ENCODE data around the gene RIT1. TPM values are rescaled to one million over a fixed set of nuclear protein-coding genes. Genes with fewer than 3 reads are reported as not detected.
A peak's percentile ranks its signal among the peaks of the same experiment; 100 is the strongest.

The RIT1 gene
- total RNA-seq, 6 donors from 2014 or later, result 26.3 to 67.1 (median 45.1) TPM

DNA sequence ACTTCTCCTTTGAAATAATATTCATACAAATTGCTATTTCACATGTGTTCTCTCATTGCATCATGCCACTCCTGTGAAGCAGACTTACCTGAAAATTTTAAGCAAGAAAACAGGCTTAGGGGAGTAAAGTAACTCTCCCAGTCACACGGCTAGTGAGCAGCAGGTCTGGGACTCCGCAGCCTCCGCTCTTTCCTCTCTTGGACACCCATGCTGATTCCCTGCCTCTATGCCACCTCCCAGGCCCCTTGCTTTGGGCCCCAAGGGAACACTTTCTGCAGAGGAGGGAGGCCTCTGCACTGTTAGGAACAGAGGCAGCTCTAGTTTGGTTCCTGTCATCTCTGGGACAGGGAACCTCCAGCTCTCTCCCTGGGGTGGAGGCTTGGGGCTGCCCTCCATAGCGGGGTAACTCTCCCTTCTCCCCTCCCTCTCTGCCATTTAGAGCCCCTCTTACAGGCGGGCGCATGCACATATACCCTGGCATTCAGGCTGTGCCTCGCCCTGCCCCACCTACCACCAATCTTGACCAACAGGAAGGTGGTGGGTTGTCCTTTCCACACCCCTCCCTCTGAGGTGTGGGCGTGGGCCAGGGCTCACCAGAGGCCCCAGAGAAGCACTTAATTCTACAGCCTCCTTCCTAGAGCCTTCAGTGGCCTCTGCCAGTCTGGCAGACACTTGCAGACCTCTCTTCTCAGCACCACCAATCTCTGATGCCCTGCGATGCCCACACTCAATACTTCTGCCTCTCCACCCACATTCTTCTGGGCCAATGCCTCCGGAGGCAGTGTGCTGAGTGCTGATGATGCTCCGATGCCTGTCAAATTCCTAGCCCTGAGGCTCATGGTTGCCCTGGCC, 30.1 kb upstream of the RIT1 start, which contains the start of gene RXFP4:
TSS of gene RXFP4 (plus strand) at position 646 of the 852 bp plus-strand sequence. CDS start at position 718, 72 bp downstream.
- TF ChIP-seq POLR2AphosphoS5 (IDR thresholded peaks at IDR 0.05) (peak in 1 of 2 donors; percentile 12), POLR2A (IDR thresholded peaks at IDR 0.05) (no peak), EP300 (IDR thresholded peaks at IDR 0.05) (no peak)
- TF ChIP-seq, protein P1, sequence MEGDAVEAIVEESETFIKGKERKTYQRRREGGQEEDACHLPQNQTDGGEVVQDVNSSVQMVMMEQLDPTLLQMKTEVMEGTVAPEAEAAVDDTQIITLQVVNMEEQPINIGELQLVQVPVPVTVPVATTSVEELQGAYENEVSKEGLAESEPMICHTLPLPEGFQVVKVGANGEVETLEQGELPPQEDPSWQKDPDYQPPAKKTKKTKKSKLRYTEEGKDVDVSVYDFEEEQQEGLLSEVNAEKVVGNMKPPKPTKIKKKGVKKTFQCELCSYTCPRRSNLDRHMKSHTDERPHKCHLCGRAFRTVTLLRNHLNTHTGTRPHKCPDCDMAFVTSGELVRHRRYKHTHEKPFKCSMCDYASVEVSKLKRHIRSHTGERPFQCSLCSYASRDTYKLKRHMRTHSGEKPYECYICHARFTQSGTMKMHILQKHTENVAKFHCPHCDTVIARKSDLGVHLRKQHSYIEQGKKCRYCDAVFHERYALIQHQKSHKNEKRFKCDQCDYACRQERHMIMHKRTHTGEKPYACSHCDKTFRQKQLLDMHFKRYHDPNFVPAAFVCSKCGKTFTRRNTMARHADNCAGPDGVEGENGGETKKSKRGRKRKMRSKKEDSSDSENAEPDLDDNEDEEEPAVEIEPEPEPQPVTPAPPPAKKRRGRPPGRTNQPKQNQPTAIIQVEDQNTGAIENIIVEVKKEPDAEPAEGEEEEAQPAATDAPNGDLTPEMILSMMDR (IDR thresholded peaks at IDR 0.05), result no peak
- ATAC-seq (ENCODE audit: low FRiP score in 2 of 2) (peak; percentile 51 to 82), DNase-seq (peak in 1 of 2 donors; percentile 79)
- Histone ChIP-seq H3K4me3 (no peak within 1 kb of the TSS), H3K4me1 (peaks cover 67 to 74% (median 69%) of the 10 kb centered on the region in 4 donors), H3K36me3 (peaks cover 0 to 6% (median 2%) of the 10 kb centered on the region in 4 donors), H3K27me3 (no peaks in the 10 kb centered on the region), H3K9me3 (no peaks in the 10 kb centered on the region), H3K27ac (peak within 1 kb of the TSS; percentile 78 to 89 (median 84))
- 25 to 31% methylated on average over 10 to 11 of the region's 11 CpGs for WGBS, 2 donors

DNA sequence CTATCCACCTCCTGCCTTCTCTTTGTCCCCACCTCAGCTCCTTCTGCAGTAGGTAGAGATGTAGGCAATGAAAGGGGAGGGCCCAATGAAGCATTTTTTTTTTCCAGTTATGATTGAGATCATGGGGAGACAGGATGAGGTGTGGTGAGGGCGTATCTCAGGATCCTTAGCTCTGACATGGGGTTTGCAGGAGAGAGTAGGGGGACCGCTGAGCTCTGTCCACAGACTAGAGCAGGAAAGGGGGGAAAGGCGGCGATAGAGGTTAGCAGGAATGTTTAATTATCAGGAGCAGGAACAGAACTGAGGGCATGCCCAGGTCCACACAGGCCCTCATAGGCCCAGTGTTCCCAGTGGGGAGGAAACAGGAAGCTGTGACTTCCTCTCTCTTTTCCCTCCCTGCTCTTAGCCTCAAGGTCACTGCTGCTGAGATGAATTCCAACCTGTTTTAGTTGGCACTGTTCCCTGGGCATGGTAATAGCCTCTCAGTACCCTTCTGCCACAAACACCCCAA, 29.4 kb upstream of the RIT1 start:
- H3K4me3 ChIP-seq, result no peak overlapping the region
- H3K9me3 ChIP-seq, result no peaks in the 10 kb centered on the region
- H3K4me1 ChIP-seq, result peaks cover 60 to 67% (median 63%) of the 10 kb centered on the region in 4 donors
- no peaks in the 10 kb centered on the region for H3K36me3 ChIP-seq
- H3K27ac ChIP-seq, result peak overlapping the region; percentile 78 to 89 (median 84)
- ATAC-seq (ENCODE audit: low FRiP score in 2 of 2), result peak; percentile 68 to 87
- no peaks in the 10 kb centered on the region for H3K27me3 ChIP-seq
- TF ChIP-seq EP300 (IDR thresholded peaks at IDR 0.05) (peak in 1 of 4 donors; percentile 12), POLR2AphosphoS5 (IDR thresholded peaks at IDR 0.05) (peak; percentile 37 to 67), POLR2A (IDR thresholded peaks at IDR 0.05) (peak in 1 of 4 donors; percentile 11)
- TF ChIP-seq, protein P1 (IDR thresholded peaks at IDR 0.05), result no peak
- WGBS, 2 donors, result 25 to 41% methylated on average over 4 of the region's 4 CpGs
- DNase-seq, result peak in 1 of 2 donors; percentile 71

DNA sequence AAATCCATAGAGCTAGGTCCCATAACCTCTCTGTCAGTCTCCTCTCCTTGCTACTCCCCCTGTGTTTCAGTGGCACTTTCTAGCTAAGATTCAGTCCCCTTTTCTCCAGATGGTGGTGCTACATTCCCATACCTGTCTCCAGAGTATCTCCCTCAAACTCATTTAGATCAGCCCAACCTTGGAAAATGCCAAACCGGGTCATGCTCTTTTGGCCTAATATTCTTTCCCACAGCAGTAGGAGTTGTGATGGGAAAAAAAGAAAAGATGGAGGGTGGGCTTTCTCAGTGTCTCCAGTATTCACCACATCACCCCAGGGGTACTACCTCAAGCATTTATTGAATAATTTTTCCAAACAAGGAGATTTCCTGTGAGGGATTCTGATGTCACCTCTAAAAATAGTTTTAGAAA, 27.1 kb upstream of the RIT1 start:
- no peak overlapping the region for H3K4me3 ChIP-seq
- H3K9me3 ChIP-seq, result no peaks in the 10 kb centered on the region
- no peak for DNase-seq
- TF ChIP-seq POLR2A (IDR thresholded peaks at IDR 0.05), result no peak
- TF ChIP-seq, protein P1 (IDR thresholded peaks at IDR 0.05), result peak; percentile 40 to 76 (median 59)
- H3K27me3 ChIP-seq, result no peaks in the 10 kb centered on the region
- no peaks in the 10 kb centered on the region for H3K36me3 ChIP-seq
- peak in 1 of 2 donors; percentile 20 for ATAC-seq (ENCODE audit: low FRiP score in 2 of 2)
- H3K27ac ChIP-seq, result peak overlapping the region in 2 of 4 donors; percentile 16 to 84
- peaks cover 52 to 61% (median 55%) of the 10 kb centered on the region in 4 donors for H3K4me1 ChIP-seq
- WGBS, 2 donors, result 0% methylated on average over 1 of the region's 1 CpG

DNA sequence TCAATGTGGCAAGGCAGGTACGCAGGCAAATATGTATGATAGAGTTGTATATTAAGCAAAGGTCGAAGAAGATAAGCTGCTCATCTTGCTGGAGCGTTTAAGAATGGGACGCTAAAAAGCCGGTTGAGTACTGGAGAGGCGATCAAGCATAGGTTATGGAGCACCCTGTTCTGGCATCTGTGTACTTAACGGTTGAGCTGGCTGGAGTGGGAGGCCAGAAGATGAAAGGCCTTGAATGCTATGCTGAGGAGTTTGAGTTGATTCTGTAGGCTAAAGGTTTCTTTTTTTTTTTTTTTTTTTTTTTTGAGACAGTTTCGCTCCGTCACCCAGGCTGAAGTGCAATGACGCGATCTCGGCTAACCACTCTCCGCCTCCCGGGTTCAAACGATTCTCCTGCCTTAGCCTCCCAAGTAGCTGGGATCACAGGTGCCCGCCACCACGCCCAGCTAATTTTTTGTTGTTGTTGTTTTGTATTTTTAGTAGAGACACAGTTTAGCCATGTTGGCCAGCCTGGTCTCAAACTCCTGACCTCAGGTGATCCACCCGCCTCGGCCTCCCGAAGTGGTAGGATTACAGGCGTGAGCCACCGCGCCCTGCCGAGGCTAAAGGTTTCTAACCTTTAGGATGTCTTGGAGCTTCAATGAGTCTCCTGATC, 23.9 kb upstream of the RIT1 start:
- ATAC-seq (ENCODE audit: low FRiP score in 2 of 2) (peak in 1 of 2 donors; percentile 26), DNase-seq (no peak)

More for the DNA sequence above, 23.9 kb upstream of the RIT1 start:
- H3K36me3 ChIP-seq, result peaks cover 6 to 29% (median 21%) of the 10 kb centered on the region in 4 donors
- 75 to 86% methylated on average over 24 of the region's 24 CpGs for WGBS, 2 donors
- H3K27me3 ChIP-seq, result no peaks in the 10 kb centered on the region
- H3K27ac ChIP-seq, result peak overlapping the region; percentile 90 to 94 (median 92)
- H3K4me3 ChIP-seq, result peak overlapping the region; percentile 9 to 89 (median 74)
- TF ChIP-seq EP300 (IDR thresholded peaks at IDR 0.05), result no peak
- TF ChIP-seq POLR2AphosphoS5 (IDR thresholded peaks at IDR 0.05), result no peak
- TF ChIP-seq, protein P1 (IDR thresholded peaks at IDR 0.05), result no peak
- no peaks in the 10 kb centered on the region for H3K9me3 ChIP-seq
- H3K4me1 ChIP-seq, result peaks cover 51 to 61% (median 54%) of the 10 kb centered on the region in 4 donors
